Tibial nerve (tissue), 4 donors: ENCODE data around the gene MPG. TPM values are rescaled to one million over a fixed set of nuclear protein-coding genes. Genes with fewer than 3 reads are reported as not detected.
A peak's percentile ranks its signal among the peaks of the same experiment; 100 is the strongest.

ENCODE experiments used
- DNase-seq, 2 donors: peaks; one replicate each; pipeline ENCODE4 v3.0.0-alpha.2; 2019; ENCODE audit warnings: low spot score in 2 of 2
- H3K27ac ChIP-seq, 4 donors: fragments of 200-600 bp; sonication (generic) in 3 of 4; one replicate each; pipeline ENCODE4 v1.5.1; 2017 to 2019; ENCODE audit warnings: mild to moderate bottlenecking in 1 of 4
- H3K27me3 ChIP-seq, 2 donors: fragments of 200-600 bp; sonication (generic) in 1 of 2; one replicate each; pipeline versions ENCODE4 v1.5.1 to v1.6.0; 2017 to 2019
- H3K36me3 ChIP-seq, 3 donors: fragments of 200-600 bp; sonication (generic); one replicate each; pipeline ENCODE4 v1.5.1; 2018 to 2019
- H3K4me1 ChIP-seq, 4 donors: fragments of 200-600 bp; sonication (generic) in 3 of 4; one replicate each; pipeline ENCODE4 v1.5.1; 2017 to 2019
- H3K4me3 ChIP-seq, 4 donors: fragments of 200-600 bp; sonication (generic) in 3 of 4; one replicate each; pipeline ENCODE4 v1.5.1; 2017 to 2019; ENCODE audit warnings: mild to moderate bottlenecking in 1 of 4, moderate library complexity in 1 of 4
- H3K9me3 ChIP-seq, 4 donors: fragments of 200-600 bp; sonication (generic) in 3 of 4; one replicate each; pipeline ENCODE4 v1.5.1; 2017 to 2019
- CTCF ChIP-seq, 5 experiments: fragments of 200-600 bp in 3 of 5; fragments of 450-650 bp in 2 of 5; sonication (generic) in 3 of 5; IDR thresholded peaks; one replicate each; pipeline ENCODE4 v1.5.1; 2016 to 2019; ENCODE audit warnings: antibody characterized with exemption in 5 of 5, mild to moderate bottlenecking in 3 of 5, moderate library complexity in 2 of 5
- EP300 ChIP-seq, 2 donors: sonication (generic); formaldehyde crosslinking; IDR thresholded peaks; one replicate each; pipeline ENCODE4 v1.6.1; 2017; ENCODE audit warnings: antibody characterized with exemption in 2 of 2, mild to moderate bottlenecking in 1 of 2
- POLR2A ChIP-seq, 2 donors: fragments of 450-650 bp; IDR thresholded peaks; one replicate each; pipeline ENCODE4 v1.6.1; 2017; ENCODE audit warnings: antibody characterized with exemption in 2 of 2, mild to moderate bottlenecking in 2 of 2, moderate library complexity in 2 of 2
- WGBS, 2 donors: methylation state at CpG; one replicate each; pipeline ENCODE4 v1.1.5; 2018; 5-methylcytosine and 5-hydroxymethylcytosine counted together
- total RNA-seq, 4 donors: library from RNA; depleted of rRNA; stranded (reverse); fragments of >200 nt; gene quantifications; one replicate each; pipeline ENCODE4 v1.1.0, GENCODE V29; 2016

The MPG gene
- total RNA-seq, 4 donors from 2014 or later: 74.3 to 190 (median 115) TPM

- WGBS, 2 donors: 67 to 75% methylated on average over 25 of the region's 25 CpGs
- Histone ChIP-seq H3K27me3 (no peaks in the 10 kb centered on the region), H3K4me1 (peaks cover 0 to 52% (median 35%) of the 10 kb centered on the region in 4 donors), H3K27ac (peak overlapping the region in 1 of 4 donors; percentile 99), H3K4me3 (no peak overlapping the region), H3K36me3 (peaks cover 0 to 57% (median 6%) of the 10 kb centered on the region in 3 donors), H3K9me3 (no peaks in the 10 kb centered on the region)
- no peak for DNase-seq
- TF ChIP-seq CTCF (IDR thresholded peaks at IDR 0.05) (no peak), EP300 (IDR thresholded peaks at IDR 0.05) (no peak), POLR2A (IDR thresholded peaks at IDR 0.05) (no peak)
Observed at GRCh38 chr16:63998-64913, 13.8 kb upstream of the MPG start.

- TF ChIP-seq POLR2A (IDR thresholded peaks at IDR 0.05) (no peak), CTCF (IDR thresholded peaks at IDR 0.05) (no peak), EP300 (IDR thresholded peaks at IDR 0.05) (no peak)
- 50 to 73% methylated on average over 9 of the region's 9 CpGs for WGBS, 2 donors
- H3K9me3 ChIP-seq: no peaks in the 10 kb centered on the region
- DNase-seq: no peak
- H3K27me3 ChIP-seq: no peaks in the 10 kb centered on the region
- peaks cover 0 to 51% (median 6%) of the 10 kb centered on the region in 3 donors for H3K36me3 ChIP-seq
- peak overlapping the region in 1 of 4 donors; percentile 99 for H3K27ac ChIP-seq
- peaks cover 0 to 58% (median 42%) of the 10 kb centered on the region in 4 donors for H3K4me1 ChIP-seq
- H3K4me3 ChIP-seq: no peak overlapping the region
Observed at GRCh38 chr16:64914-65255, 13.1 kb upstream of the MPG start.

DNA sequence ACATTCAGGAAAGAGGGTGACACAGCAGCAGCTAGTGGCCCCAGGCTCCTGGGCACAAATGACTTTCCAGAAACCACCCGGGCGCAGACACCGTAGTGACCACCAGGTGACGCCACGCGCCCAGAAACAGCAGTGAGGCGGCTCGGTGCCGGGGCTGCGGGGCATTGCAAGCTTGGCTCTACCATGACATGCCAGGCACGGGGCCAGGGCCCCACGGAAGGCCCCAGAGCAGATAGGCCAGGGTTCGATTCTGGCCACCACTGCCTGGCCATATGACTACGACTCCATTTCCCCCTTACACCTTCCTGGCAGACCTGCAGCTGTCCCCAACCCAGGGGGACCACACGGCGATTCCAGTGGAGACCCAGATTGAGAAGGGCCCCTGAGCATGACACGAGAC is 12.3 kb upstream of the MPG start:
- WGBS, 2 donors: 17 to 31% methylated on average over 6 to 17 of the region's 17 CpGs
- TF ChIP-seq POLR2A (IDR thresholded peaks at IDR 0.05): no peak
- peak; percentile 93 to 100 (median 98) for TF ChIP-seq CTCF (IDR thresholded peaks at IDR 0.05)
- TF ChIP-seq EP300 (IDR thresholded peaks at IDR 0.05): peak in 1 of 2 donors; percentile 54
- Histone ChIP-seq H3K4me1 (peaks cover 0 to 67% (median 50%) of the 10 kb centered on the region in 4 donors), H3K36me3 (peaks cover 0 to 42% (median 6%) of the 10 kb centered on the region in 3 donors), H3K9me3 (no peaks in the 10 kb centered on the region), H3K27me3 (no peaks in the 10 kb centered on the region), H3K27ac (peak overlapping the region in 3 of 4 donors; percentile 90 to 99 (median 97)), H3K4me3 (no peak overlapping the region)
- peak; percentile 79 to 91 for DNase-seq

GRCh38 chr16:66309-67182 is 11.5 kb upstream of the MPG start:
- Histone ChIP-seq H3K4me1 (peaks cover 0 to 75% (median 55%) of the 10 kb centered on the region in 4 donors), H3K4me3 (no peak overlapping the region), H3K36me3 (peaks cover 0 to 34% (median under 1%) of the 10 kb centered on the region in 3 donors), H3K27me3 (no peaks in the 10 kb centered on the region), H3K9me3 (no peaks in the 10 kb centered on the region), H3K27ac (peak overlapping the region; percentile 80 to 99 (median 94))
- TF ChIP-seq CTCF (IDR thresholded peaks at IDR 0.05) (no peak), POLR2A (IDR thresholded peaks at IDR 0.05) (no peak), EP300 (IDR thresholded peaks at IDR 0.05) (no peak)
- WGBS, 2 donors: 35 to 50% methylated on average over 12 of the region's 13 CpGs
- DNase-seq: no peak
